GM19351 (cell line): ENCODE measurements around the gene SEMA5A.

Source experiments
- ATAC-seq: cut with Tn5 transposase; IDR thresholded peaks from one replicate; pipeline ENCODE4 v1.9.1; 2021; ENCODE audit warnings: mild to moderate bottlenecking, moderate library complexity; ENCODE audit not compliant: unreplicated experiment

SEMA5A gene

DNA sequence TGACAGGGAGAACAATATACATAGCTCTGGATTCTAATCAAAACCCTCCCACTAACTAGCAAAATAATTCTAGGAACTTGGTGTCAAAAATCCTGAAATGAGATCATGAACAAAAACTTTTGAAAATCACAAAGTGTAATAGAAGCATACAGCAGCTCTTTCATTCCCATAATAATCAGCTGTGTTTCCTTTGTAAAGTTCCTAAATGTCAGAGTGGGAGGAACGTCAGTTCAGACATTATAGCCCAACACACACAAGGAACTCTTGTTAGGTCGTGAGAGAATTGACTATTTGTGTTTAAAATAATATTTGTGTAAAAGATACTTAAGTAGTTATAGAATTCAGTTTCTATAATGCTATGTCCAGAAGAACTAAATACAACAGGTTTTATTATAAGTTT lies 312.8 kb downstream of the SEMA5A start:
- no peak for ATAC-seq

DNA sequence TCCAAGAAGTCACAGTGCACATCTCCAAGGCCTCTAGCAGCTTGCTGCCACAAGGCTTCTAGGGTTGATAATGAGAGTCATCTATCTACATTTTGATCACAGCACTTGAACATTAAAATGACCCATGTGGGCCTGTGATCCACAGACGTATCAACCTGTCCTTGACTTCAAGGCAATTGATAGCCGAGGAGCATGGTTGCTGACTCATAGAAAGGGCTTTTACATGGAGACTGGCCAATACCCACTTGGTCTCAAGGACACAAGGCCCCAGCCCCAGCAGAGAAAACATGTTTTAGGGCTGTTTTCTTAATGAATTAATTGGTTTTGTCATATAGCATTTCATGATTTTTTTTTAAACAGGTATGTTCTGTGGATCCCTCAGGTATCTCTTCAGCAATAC lies 314.0 kb downstream of the SEMA5A start:
- ATAC-seq: no peak

DNA sequence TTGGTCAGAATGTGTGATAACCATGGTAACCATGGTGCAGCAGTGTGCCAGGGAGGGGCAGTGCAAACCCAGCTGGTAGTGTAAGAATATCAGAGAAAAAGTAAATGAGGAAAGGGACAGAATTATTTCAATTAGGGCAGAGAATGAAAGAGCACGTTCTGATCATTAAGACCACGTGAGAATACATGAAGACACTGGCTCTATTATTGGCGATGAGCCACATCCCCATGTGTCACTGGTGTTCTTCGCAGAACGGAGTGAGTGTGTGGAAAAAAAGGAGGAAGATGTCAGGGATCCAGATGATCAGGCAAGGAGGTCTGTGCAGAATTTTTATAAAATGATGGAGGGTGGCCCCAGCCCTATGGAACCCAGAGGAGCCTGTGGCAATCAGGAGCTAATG lies 315.5 kb downstream of the SEMA5A start:
- no peak for ATAC-seq

DNA sequence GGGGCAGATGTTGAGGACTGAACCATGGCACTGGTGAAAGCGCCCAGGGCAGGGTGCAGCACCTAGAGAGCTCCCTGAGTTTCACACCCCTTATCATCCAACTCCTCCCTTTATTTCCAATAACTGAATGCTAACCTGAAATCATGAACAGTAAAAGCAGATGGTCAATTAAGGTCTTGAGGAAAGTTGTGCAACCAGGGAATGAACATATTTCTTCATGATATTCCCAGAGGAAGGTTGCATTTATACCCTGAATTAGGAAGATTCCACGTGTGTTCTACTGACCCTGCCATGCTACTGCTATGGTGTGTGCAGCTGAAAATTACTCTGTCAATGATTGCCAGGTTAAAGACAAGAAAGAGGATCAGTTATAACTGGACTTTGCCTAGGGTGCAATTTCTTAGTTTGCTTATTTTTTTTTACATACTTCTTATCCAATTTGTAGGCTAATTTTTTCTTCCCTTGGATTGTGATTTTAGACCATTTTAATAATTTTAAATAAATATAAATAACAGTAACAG lies 319.8 kb downstream of the SEMA5A start:
- ATAC-seq: no peak

DNA sequence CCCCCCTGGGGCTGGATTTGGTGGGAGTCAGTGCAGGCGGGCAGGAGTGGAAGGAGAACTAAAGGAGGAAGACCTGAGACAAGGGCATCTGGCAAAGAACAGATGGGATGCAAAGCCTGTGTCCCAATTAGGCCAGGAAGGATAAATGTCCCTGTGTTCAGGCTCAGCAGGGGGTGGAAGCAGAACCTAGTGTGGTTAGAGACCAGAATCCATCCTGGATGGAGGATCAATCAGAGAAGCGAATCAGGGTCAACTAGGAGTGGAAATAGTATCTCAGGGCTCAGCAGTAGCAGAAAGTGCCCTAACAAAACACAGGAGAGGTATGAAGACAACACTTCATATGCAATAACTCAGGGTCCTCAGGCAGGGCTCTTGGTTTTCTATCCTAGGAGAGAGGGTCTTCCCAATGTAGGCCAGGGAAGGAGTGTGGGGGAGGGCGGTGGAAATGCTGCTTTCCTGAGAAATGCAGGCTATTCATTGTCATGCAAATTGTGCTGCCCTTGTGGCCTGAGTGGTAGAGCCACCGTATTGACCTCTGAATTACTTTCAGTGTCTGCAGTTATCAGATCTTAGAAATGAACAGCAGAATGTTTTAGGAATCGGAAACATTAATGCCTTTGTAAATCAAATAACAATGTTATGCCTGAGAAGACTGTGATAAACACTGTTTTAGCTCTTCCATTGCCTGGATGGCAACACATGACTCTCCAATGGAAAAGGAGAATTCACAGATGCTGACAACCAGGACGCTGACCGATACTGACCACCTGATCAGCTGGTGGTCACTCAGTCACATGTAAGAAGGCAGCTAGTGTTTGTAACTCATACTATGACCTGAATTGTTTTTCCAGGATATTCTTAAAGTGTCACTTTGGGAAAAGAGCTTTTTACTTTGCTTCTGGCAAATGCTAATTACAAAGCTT lies 323.6 kb downstream of the SEMA5A start:
- no peak for ATAC-seq

DNA sequence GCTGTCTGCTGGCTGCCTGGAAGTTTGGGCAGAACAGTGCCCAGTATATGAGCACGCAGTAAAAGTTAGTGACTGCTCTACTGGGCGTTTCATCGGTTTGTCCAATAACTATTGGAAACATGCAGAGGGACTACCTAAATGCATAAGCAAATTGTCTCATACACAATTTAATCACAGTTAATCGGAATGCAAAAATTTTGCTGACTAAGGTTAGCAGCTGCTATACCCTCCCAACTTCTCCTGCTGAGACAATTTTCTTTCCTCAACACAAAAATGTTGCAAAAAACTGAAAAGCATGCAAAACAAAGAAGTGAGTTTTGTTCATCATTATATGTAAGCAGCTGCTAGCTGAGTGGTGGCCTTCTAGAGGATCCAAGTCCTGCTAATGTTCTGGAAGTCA lies 327.5 kb downstream of the SEMA5A start:
- no peak for ATAC-seq

DNA sequence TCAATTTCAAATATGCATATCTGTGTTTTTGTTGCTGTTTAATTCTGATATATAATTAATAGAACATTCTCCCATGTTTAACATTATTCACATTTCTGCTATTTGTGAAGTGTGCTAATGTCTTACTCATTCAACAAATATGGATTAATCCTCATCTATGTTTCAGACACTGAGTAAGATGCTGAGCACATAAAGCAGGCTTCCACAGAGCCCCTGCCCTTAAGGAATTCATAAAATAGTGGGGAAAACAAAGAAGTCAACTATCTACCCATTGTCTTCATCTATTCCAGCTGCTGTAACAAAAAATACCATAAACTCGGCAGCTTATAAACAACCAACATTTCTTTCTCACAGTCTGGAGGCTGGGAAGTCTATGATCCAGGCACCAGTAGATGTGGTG lies 333.3 kb downstream of the SEMA5A start:
- ATAC-seq: no peak

DNA sequence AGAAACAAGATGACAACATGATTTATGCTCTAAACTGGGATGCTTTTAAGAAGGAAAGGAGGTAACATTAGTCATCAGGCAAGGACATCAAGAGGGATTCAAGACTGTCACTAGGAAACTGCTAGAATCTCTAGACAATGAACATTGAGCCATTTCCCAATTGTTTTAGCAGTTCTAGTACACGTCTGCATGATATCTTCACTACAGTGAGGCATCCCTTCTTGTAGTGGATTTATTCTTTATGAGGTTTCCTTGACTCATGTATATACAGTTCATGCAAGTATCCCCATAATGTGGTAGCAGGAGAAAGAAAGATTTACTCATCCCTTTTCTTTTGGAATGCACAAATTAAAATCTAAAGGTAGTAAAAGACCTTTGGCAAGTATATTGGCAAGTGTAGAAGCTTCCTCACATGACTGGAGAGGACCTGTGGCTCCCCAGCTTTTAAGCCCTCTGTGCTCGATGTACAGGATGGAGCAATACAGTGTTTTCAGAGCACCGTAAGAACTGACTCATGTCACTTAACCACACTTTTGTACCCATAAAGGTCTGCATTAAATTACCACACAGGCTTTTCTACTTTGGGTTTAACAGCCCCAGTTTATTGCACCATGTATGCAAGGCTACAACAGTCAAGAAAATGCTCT lies 335.9 kb downstream of the SEMA5A start:
- ATAC-seq: no peak

DNA sequence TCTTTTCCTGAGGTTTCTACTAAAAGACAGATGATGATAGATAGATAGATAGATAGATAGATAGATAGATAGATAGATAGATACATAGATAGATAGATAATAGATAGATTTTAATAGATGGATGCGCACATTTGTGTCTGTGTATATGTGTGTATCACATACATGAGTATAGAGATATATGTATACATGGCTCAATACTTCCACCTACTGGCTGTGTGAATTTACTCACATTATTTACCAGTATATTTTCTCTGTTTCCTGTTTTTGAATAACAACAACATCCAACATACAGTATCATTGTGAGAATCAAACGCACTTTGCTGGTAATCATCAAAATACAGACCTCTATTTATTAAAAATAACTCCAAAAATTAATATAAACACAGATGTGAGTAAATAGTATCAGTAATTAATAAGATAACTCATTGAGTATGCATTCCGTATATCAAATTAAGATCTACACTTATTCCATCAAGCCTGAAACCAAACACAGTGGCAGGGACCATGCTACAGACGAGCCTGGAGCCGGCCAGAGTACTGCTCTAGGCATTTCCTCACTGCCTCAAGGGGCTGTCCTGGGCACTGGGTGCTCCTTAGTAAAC lies 338.0 kb downstream of the SEMA5A start:
- ATAC-seq: peak; percentile 91

DNA sequence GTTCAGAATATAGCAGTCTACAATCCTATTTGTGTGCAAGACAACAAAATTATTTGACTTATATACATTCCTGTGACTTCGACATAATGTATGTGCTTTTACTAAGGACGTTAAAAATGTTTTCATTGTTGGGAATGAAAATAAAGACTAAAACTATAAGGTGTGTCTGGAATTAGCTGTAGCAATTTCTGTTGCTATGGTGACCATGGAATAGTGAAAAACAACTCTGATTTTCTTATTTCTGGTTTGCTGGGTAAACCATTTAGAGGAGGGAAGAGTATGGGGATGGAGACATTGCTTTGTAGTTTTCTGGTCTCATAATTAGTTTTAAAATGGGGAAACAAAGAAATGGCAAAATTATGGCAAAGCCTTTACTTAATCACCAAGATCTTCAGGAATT lies 343.2 kb downstream of the SEMA5A start:
- no peak for ATAC-seq

DNA sequence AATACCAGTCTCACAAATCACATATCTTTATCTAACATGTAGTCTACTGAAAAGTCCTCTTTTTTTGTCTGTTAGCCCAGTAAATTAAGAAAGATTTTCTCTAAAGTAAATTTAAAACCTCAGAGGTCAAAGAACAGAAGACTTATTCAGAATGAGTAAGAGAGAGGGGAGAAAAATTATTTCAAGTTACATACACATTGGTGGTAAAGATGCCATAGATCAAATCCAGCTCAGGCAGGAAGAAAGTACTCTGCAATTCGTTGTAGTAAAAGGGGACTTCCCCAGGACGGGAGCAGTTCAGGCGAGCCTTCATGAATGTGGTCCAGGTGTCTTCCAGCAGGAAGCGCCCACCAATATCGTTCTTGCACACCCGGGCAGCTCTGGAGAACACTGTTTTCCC lies 344.1 kb downstream of the SEMA5A start:
- no peak for ATAC-seq

DNA sequence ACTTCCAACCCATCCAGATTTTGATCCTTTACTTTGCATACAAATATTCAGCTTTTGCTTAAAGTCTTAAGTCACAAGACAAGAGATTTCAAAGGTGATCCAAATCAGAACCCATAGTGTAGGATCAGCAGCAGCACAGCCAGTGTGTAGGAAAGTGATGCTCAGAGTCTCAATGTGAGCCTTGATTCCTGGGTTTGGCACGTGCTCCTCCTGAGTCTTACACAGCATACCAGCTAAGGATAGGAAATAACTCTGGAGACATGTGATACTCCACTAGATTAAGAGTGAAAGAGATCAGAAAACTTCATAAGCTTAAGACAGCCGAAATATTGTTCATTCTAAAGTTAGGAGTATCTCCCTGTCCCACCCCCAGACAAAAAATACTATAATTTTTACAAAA lies 344.9 kb downstream of the SEMA5A start:
- no peak for ATAC-seq

DNA sequence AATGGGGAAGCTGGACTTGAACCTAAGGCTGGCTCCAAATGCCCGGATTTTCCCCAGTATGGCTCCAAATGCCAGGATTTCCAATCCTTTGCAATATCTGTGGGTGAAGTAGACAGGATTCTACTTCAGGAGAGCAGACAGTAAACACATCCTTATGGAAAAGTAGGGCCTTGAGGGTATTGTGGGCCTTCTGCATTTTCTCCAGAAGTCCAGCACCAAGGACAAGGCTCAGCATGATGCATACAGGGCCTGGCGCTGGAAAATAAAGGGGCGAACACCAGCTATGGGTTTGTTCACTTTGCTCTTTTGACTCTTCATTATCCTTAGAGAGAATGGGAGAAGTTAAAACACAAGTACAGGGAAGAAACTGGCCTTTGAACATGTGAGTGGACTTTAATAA lies 347.5 kb downstream of the SEMA5A start:
- no peak for ATAC-seq

DNA sequence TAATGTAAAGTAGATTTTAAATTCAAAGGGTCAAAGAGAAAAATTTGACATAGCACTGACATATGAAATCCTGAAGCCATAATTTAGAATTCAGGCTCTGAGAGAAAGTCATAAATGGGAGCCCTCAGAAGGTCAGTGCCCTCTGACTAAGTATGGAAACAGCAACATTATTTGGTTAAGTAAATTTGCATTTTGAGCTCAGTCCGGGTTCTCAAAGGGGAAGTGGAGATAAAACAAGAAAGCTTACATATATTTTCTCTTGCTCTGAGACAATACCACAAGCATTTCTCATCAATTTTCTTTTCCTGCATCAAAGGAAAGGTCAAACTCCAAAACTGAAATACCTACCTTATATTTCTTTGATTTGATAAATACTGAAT lies 348.0 kb downstream of the SEMA5A start:
- ATAC-seq: peak; percentile 96

DNA sequence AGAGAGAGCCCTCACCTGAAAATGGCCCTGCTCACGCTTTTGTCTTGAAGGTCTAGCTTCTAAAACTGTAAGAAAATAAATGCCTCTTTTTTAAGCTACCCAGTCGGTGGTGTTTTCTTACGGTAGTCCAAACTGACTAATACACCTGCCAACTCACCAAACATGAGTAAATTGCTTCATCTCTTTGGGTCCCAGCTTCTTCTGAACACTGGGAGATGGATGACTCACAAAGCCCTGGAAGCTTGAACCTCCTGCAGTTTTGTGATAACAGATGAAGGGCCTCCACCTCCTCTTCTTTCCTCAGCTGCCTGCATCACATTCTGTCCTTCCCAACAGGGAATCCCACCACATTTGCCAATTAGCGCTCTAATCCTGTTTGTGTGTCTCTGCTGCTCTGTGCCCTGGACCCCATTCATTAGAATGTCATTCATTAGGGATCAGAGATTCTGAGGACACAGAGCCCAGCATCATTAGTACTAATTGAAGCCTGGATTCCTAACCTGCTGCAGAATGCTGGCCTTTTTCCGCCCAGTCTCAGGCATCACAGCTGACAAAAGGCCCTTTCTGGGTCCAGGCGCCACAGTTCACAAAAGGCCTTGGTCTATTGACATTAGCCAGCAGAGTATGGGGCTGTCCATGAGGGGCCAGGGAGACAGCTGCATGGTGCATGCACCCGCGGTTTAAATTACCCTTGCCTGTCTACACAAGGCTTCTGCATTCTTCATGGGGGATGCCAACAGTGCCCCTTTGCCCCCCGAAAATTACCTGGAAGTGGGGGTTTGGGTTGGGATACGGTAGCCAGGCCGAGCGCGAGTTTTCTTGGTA lies 349.3 kb downstream of the SEMA5A start:
- no peak for ATAC-seq

DNA sequence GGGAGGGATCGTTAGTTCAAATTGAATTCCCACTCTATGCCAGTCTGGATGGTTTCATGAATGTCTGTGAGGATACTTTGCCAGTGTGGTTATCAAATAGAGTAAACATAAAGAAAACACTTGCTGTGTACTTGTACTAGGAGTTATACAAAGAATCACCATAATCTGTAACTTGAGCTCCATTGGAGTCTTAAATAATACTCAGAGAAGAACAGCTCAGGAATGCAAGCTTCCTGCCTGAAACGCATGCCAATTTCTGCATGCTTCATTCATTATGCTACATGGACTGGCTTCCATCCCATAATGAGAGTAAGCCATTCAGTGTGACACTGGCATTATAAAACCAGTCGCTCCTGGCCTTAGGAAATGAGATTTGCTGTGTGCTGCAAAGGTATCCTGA lies 351.4 kb downstream of the SEMA5A start:
- ATAC-seq: no peak

DNA sequence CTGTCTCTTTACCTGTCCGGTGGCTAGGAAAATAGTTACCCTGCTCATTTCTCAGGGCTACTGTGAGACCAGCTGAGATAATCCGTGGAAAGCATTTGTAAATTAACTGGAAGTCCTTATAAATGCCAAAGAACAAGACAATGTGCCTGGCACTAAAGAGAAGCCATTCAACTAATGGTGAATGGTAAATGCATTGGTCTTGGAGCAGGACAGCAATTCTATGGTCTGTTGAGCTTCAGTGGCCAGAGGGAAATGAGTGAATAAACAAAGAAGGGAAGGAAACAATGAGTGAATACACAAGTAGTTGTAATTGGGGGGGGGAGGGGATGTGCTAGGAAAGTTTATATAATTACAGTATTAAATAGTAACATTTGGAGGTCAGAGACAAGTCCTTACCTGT lies 353.6 kb downstream of the SEMA5A start:
- no peak for ATAC-seq

DNA sequence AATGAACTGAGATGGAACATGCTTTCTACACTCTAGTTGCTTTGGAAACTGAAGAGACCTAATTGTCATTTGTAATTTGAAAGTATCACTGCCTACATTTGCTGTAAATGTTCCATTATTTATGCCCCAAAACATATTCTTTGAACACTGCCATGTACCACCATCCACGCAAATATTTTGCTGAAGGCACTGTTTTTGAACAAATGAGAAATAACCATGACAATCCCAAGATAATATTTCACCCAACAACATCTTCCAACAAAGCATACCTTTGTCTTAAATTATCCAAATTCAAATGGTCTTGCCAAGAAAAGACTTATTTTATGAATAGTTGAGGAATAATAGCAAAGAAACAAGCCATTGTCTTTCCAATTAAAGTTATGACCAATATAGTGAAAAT lies 356.2 kb downstream of the SEMA5A start:
- ATAC-seq: no peak

DNA sequence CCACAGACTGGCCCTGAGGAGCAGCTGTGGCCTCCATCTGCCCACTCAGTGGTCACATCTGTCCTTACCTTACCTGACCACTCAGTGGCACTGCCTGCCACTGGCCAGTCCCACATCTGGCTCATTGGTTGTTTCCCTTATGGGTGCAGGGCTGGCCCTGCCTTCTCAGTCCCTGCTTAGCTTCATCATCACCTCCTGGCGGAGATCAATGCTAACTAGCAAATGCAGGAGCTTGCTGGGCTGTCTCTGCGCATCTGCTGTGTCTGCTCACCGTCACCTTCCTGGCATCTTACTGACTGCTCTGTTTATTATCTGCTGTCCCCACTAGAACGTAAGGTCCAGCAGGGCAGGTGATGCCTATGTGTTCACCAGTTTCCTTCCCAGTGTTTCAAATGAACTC lies 356.9 kb downstream of the SEMA5A start:
- ATAC-seq: no peak

DNA sequence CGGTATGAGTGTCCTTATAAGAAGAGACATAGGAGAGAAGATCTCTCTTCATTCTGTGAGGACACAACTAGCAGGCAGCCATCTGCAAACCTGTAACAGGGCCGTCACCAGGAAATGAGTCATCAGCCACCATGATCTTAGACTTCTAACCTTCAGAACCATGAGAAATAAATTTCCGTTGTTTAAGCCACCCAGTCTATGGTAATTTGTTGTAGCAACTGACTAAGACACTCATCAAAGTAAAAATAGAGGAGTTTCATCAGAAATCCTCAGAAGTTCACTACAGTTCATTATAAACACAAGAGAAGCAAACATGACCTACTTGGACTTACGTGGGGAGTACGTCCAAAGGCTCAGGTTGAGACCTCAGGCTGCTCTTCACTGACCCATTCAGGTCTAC lies 357.7 kb downstream of the SEMA5A start:
- ATAC-seq: no peak

DNA sequence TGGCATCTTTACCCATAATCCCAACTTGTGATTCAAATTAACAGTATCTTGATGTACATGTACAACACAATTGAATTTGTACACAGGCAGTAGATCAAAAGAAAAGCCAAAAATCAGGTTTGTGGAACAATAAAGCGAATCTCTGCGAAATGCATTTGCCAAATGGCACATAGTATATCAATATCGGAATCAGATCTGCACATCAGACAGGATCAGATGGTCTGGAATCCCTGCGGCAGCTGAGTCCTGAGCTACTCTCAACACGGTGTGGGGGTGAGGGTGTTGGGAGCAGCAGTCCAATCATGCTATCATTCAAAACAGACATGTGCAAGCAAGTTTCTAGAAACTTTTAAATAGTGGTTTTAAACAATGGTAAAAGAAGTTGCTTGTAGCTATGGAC lies 358.3 kb downstream of the SEMA5A start:
- no peak for ATAC-seq
